DMS153 treated with DMSO at 0.1 percent for 48 hours (cell line): ENCODE measurements around the gene GLB1L.

Experiments
- DNase-seq: peaks from one replicate; lab custom pipeline; 2025; ENCODE audit not compliant: unreplicated experiment; lab: John Stamatoyannopoulos, UW

GLB1L gene

DNA sequence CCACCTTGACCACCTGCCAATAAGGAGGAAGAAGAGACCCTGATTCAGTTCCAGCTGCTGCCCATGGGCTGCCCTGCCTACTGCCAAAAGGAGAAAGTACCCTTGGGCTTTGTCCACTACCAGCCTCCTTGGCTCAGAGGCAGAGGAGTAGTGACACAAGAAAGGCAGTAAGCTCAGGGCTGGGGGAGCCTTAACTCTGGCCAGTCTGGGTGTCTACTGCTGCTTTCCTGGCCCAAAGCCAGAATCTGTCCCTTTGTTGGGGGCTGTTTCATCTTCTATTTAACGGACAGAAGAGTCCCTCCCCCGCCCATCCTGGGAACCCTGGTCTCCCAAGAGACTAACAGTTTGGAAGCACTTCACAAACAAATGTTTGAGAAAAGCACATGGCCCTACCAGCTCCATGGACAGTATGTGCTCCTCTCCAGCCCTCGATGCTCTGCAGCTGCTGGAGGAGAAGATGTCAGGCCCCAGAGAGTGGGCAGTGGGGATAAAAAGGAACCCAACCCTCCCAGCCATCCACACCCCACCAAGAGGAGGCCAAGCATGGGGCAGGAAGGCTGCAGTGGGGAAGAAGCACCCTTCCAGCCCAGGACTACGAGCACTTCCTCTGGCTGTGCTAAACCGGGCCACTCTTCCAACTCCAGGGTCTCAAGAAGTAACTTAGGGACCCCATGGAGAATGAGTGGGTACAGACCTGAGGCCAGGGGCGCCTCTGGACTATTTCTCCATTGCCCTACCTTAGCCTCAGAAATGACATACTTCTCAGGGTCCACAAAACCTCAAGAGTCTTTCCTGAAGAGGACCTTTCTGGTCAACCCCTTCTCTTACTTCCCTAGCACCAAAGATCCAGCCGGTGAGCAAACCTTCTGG, 17.0 kb downstream of the GLB1L start:
- no peak for DNase-seq

DNA sequence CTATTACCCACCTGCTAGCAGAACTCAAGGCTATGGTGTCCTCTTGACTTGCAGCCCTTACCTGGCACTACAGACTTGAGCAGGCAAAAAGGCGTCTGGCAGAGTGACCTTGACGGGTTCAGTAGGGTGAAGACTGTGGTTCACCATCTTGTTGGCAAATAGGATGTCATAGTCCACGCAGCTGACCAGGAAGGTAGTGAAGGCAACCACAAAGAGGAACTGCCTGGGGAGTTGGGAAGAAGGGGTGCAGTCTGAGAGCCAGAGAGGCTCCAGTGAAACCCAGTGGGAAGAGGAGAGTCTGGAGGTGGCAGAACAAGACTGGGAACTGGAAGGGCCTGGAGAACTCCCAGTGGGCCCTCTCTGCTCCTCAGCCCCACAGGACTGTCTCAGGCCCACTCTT, 19.9 kb downstream of the GLB1L start:
- DNase-seq, result no peak

DNA sequence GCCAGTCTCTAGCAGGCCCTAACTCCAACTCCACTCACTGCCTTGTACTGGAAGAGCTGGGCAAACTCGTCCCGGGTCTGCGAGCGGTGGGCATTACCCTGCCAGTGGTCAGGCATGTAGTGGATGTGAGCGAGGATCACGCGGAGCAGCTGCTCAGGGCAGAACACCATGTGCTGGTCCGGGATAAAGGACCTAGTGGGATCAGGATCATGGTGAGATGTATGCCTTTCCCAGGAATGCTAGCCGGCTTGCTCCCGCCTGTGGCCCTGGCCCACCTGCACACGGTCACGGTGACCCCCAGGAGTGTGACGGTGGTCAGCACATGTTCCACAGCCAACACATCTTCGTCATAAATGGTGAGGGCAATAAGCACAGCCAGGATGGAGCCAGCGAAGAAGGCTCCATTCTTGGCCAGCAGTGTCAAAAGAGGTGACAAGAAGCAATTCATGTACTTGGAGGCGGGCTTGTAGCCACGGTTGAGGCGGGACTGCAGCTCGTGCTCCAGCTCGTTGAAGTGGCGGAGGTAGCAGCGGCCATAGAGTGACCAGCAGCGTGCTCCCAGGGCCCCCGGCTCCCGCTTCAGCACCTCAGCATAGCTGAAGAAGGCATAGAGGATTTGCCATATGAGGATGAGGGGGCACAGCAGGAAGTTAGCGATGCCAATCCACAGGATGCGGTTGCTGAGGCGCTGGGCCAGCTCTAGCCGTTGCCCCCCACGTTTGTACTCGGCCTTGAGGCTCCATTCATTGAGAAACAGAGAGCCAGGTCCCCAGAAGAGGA, 21.2 kb downstream of the GLB1L start:
- DNase-seq, result no peak

DNA sequence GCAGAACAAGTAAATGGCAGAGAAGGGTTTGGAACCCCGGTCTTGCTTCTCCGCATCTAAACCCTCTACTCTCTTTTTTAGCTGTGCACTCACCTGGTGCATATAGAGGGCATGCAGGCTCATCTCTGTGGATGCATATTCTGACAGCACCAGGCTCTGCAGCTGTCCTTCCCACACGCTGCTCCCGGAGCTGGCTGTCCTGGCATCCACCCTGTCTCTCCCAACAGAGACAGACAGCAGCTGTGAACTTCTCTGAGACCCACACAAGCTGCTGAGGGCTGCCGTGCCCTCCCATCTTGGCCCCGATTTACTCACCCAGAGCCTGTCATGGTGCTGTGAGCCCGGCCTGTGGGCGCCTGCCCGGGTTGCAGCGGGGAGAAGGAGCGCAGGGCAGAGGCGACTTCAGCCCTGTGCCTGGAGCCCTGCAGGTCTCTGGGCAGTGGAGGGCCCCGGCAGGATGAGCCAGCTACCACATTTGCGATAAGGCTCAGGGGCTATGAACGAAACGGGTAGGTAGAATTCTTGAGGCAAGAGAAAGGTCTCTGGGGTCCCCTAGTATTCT, 23.2 kb downstream of the GLB1L start:
- no peak for DNase-seq

DNA sequence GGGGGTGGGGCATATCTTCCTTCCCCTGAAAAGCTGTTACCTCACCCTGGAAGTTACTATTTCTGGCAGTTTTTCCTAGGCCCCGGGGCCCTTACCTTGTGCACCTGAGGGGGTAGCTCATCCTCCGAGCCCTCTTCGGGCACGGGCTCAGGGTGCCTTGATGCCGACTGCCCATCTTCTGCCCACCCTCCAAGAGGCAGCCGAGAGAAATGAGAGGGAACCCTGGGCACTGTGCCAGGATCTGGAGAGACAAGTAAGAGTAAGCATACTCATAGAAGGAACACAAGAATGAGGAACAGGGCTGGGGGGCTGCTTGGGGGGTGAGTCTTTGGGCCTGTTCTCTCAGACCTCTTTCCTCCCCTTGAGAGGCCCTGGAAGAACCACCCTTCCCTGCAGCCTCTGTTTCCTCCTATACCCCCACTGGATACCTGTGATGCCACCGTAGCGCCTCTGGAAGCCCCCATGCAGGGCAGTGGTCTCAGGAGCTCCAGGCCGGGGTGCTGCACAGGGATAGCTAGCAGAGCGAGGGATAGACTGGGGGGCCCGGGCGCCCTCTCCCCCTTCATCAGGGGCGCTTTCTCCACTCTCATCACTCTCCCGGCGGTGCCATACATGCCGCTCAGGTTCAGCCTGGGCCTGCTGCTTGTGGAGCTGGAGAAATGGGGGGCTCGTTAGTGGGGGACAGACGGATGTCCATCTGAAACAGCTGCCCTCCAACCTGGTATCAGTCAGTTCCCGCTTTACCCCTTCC, 24.4 kb downstream of the GLB1L start:
- no peak for DNase-seq

DNA sequence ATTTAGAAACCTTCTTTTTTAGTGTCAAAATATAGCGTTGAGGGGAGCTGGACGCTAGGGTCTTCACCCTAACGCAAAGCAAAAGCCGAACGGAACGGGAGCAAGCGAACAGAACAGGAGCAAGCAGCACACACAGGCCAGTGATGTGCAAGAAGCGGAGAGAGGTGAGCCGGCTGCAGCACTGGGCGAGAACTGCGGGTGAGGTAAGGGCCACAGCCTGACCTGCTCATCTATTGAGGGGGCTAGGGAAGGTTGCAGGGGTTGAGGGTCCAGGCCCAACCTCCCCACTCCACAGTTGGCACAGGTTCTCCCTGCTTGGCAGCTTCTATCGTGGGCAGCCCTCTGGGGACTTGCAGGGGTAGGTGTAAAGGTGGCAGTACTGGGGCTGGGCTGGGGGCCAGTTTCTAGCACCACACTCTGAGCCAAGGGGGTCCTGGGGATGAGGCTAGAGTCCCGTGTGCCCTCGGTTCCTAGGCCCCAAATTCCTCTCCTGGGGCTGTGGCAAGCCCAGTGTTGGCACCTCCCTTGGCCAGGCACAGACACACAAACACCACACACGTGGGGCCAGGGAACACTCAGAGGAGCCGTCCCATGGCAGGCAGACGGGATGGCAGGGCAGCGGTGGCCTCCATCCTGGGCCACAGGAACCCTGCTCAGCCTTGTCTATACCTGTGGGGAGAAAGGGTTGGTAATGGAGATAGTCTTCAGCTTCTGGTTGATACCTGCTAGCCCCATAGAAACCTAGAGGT, 25.3 kb downstream of the GLB1L start:
- no peak for DNase-seq

DNA sequence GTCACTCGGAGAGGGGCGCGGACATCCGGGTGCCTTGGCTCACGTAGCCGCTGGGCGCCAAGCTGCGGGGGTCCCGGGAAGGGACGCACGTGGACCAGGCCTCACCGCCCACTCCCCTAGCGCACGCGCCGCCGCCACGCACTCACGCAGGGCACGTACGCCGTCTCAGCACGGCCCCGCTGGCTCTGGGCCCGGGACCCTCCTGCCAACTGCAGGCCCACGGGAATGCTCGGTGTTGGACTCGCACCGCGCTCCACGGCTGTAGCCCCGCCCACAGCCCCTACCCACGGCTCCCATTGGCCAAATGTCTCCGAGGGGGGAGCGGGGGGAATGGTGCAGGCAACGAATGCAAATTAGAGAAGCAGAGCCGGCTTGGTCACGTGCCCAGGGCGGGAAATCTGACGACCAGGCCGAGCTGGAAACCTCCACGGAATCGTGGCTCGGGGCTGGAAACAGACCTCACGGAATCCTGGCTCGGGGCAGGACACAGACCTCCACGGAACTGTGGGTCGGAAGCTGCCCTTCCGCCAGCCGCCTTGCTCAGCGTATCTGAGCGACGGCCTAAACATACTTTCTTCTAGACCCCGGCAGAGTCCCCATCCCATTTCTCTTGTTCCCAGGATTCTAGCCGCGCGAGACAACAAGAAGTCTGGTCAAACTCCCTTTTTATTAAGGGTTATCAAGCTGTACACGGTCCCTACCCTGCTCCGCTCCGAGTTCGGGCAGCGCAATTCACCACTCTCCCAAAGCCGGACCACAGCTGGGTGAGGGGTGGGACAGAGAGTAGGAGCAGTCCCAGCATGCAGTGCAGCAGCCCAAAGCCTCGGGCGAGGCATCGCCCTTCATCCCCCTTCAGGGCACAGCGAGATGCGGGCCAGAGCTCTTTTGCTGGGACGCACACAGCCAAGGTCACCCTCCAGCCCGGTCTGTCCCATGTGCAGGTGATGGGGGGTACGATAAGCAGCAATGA, 26.2 kb downstream of the GLB1L start, which contains the start of gene ABCB6:
Gene ABCB6, minus strand, starts transcription at position 227 of the 970 bp plus-strand sequence. CDS start 285 bp downstream, outside the sequence.
- DNase-seq, result peak; percentile 84

DNA sequence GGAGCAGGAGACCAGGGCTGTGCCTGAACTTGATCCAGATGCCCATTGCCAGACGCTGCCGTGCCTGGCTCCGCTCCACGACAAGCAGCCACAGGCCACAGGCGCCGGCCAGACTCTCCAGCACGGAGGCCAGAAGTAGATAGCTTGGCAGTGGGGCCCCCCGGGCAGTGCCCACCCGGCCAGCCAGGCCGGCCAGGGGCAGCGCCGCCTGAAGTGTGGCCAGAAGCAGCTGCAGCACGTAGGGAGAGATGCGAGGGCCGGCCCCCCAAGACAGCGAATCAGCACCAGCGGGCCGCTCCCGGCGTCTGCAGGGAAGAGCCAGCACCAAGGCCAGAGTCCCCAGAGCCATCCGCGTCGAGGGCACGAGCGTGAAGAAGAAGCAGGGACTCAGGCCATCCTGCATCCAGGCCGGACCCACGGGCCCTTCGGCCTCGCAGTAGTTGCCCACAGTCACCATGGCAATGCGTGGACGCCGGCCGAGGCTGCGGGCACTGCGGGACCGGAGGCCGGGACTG, 27.0 kb downstream of the GLB1L start:
- DNase-seq, result no peak

DNA sequence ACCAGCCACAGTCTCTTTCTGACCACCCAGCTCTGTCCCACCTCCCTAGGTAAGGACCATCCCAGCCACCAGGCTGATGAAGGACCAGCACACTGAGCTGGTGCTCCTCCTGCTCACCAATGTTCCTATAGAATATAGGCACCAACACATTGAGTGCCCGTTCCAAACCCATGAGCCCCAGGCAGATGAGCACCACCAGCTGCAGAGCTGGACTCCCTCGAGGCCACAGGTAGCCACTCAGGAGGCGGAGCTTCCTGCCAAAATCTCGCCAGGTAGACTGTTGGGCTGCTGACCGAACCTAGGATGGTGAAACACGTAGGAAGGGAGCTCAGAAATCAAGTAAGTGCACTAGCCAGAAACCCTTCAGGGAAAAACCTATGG, 28.7 kb downstream of the GLB1L start:
- no peak for DNase-seq

DNA sequence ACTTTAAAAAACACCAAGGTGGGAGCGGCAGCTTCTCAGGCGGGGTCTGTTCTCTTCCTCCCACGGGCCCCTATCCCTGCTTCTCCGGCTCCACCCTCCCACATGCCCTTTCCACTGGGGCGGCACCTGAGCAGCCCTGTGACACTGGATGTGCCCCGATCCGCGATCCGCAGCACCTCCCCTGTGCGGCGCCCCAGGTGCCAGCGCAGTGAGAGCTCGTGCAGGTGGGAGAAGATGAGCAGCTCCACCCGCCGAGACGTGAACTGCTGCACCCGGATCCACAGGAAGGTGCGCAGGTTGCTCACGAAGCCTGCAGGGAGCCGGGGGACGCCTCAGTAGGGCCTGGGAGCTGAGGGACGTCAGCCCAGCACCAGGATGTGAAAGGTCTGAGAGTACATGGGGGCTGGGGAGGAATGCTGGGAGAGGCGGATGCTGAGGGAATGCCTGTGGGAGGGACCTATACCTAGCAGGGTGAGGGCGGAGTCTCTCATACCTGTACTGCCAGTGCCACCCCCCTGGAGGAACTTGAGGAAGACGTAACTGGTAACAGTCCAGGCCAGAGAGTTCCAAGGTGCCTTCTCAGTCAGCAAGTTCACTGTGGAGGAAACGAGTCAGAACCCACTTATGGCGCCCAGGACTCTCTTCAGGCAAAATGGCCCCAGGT, 29.2 kb downstream of the GLB1L start:
- no peak for DNase-seq

DNA sequence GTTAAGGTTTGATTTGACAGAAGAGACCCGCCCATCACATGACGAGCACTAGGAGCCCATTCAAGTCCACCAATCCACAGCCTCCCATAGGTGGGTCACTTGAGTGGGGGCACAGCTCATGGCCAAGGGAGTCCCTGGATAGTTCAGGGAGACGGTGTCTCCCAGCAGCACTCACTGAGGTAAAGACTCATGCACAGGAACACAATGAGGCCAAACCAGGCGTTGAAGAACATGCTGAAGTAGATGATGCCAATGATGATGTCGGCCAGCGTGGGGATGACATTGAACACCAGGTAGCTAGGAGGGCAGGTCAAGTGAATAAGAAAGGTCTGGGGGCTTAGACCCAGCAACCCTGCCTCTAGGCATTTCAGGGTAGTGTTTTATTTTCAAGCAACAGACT, 30.5 kb downstream of the GLB1L start:
- no peak for DNase-seq

DNA sequence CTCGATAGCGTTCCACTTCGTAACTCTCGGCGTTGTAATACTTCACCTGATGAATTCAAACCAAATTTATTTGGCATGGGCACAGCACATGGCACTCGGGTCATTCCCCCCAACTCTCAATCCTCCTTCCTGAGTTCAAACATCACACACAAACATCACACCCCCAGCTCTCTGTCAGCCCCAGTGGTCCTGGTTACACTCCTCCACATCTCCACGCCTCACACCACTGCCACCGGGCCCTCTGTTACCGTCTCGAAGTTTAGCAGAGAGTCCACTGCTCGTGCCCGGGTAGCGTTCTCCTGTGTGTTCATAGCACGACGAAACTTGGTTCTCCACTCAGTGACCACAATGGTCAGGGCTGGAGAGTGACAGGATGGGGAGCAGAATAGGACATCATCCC, 31.1 kb downstream of the GLB1L start:
- DNase-seq, result no peak

DNA sequence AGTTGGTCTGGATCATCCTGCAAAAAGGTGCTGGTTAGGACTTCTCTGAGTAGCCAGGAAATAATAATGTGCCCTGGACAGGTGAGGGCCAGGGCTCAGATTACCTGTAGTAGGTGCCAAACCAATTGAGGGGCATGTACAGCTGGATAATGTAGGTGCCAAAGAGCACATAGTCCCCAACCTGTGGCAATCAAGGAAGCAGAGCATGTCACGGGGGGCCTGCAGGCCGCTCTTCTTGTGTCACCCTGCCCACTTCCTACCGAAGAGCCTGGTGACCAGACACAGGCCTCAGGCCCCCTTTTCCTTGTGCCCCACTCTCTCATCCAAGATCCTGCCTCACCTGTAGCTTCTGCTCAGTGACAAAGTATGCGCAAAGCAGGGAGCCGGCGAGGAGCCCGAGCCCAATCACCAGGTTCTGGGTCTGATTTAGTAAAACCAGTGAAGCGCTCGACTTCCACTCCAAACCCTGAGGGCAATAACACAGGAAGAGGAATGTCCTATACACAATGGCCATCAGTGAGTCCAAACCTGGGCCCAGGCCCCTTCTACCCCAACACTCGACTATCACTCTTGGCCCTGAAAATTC, 31.7 kb downstream of the GLB1L start:
- DNase-seq, result no peak

DNA sequence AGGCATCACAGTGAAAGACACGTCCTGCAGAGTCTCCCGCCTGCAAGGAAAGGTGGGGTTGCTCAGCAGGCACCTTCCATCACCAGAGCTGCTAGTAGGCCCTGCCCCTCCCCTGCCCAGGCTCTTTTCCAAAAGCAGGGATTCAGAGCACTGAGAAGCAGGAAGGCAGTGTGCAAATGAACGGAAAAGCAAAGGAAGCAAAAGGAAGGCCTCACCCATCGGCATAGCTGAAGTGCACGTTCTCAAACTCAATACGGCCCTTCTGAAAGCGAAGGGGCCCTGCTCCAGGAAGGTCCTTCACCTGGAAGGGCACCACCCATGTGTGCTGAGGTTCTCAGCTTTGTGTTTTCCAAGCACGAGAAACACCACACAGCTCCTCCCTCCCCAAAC, 32.2 kb downstream of the GLB1L start:
- no peak for DNase-seq

DNA sequence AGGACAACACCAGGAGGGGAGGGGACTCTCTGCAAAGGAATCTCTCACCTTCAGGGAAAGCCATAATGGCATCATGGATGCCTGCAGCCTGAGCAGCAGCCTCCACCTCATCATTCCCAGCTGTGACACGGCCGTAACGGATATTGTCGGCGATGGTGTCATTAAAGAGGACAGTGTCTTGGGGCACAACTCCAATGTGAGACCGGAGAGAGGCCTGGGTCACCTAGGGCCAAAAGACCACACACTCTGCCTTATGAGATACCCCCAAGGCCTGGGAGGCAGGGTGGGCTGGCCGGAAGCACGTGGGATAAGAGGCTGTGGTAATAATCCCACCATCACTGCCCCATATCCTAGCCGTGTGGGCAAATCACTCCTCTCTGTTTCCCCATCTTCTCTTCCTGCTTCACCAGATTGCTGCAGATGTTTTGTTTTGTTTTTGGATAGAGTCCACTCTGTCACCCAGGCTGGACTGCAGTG, 34.3 kb downstream of the GLB1L start:
- DNase-seq, result no peak

DNA sequence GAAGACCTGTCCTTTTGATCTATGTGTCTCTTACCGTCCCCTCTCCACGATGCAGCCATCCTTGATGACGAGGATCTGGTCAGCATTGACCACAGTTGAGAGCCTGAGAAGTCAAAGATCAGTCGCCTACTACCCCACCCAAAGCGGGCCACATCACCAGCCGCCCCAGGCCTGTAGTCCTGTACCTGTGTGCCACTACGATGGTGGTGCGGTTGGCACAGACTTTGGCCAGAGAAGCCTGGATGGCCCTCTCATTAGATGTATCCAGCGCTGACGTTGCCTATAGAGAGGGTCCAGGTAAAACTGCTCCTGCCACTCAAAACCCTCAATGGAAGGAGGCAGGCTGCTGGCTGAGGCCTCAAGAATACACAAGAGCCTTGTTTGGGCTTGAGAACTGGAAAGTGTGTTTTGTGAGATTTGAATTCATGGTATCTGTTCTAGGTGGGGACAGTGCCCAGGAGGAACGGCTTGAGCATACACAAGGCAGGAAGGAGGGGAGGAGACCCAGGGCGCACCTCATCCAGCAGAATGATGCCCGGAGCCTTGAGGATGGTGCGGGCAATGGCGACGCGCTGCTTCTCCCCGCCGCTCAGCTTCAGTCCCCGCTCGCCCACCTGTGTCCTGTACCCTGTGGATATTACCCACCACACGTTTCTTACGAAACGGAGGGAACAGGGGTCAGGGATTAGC, 34.9 kb downstream of the GLB1L start:
- no peak for DNase-seq
